ENCODE measurements around the gene DCAF4.

DNA sequence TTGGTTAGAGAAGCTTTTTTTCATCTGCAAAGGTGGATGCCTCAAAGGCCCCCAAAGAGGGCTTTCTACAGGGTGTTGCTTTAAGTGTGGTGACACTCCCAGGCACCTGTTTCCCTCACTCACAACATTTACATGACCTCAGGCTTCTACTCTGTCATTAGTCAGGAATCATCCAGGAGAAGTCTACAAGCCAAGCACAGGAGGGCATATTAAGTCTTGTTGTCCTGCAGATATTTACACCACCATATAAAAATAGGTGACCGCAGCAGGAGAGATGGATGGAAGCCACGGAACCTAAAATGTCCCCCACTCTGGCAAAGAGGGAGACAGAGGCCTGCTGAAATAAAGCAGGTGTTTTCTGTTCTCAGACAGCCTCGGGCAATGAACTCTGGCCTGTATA is 24.9 kb upstream of the DCAF4 start:
- TF ChIP-seq YY1 (IDR thresholded peaks at IDR 0.05; ENCODE audit: insufficient read depth, insufficient read length), result no peak
- TF ChIP-seq ZNF274 (IDR thresholded peaks at IDR 0.05; ENCODE audit: low read depth, low read length), result no peak
- no peak for TF ChIP-seq SUZ12 (IDR thresholded peaks at IDR 0.05; ENCODE audit: extremely low read depth, insufficient read depth, insufficient read length)

All from NT2/D1 (cell line).